Smooth muscle cell of trachea (primary cell): ENCODE data around the gene XPNPEP3. TPM values are rescaled to one million over a fixed set of nuclear protein-coding genes. Genes with fewer than 3 reads are reported as not detected.

Experiments used
- total RNA-seq: library from RNA; depleted of rRNA; stranded (reverse); fragments of >200 nt; gene quantifications from 2 replicates; pipeline ENCODE4 v1.2.1, GENCODE V29; 2014

Gene XPNPEP3
- 9.7 and 12.7 TPM in 2 replicates for total RNA-seq

DNA sequence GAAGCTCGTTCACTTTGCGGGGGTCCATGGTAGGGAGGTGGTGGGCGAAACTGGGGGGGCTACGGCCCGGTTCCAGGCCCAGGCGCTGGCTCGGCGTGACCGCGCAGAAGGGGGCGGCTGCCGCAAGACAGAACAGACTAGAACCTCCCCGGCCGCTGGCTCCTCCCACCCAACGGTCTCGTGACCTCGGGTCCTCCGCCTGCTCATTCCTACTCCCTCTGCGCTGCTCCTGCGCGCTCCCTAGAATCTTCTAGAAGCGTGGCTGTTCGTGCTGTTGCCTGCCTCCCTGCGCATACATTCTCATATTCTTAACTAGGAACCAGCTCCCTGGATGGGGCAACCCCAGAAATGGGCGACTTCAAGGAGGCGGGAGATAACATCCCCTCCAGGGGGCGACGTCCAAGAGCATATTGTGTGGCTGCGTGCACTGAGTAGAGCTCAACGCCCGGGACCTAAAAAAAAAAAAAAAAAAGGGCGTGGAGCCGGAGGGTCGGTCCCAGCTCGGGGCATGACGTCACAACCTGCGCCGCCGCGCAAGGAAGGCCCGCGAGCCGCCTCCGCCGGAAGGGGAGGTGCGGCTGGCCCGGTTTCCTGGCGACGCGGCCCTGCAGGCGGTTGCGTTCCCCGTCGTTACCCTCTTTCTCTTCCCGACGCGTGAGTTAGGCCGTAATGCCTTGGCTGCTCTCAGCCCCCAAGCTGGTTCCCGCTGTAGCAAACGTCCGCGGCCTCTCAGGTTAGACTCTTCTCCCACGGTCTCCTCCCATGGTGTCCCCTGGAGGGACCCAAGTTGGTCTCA lies at the start of gene XPNPEP3, which contains the start of gene ST13:
Gene XPNPEP3, plus strand, starts transcription at position 636 of the 796 bp plus-strand sequence. Its CDS starts 34 bp downstream, at position 670.
Gene ST13, minus strand, starts transcription at position 127 of the 796 bp plus-strand sequence. Its CDS starts 99 bp downstream, at position 28.

DNA sequence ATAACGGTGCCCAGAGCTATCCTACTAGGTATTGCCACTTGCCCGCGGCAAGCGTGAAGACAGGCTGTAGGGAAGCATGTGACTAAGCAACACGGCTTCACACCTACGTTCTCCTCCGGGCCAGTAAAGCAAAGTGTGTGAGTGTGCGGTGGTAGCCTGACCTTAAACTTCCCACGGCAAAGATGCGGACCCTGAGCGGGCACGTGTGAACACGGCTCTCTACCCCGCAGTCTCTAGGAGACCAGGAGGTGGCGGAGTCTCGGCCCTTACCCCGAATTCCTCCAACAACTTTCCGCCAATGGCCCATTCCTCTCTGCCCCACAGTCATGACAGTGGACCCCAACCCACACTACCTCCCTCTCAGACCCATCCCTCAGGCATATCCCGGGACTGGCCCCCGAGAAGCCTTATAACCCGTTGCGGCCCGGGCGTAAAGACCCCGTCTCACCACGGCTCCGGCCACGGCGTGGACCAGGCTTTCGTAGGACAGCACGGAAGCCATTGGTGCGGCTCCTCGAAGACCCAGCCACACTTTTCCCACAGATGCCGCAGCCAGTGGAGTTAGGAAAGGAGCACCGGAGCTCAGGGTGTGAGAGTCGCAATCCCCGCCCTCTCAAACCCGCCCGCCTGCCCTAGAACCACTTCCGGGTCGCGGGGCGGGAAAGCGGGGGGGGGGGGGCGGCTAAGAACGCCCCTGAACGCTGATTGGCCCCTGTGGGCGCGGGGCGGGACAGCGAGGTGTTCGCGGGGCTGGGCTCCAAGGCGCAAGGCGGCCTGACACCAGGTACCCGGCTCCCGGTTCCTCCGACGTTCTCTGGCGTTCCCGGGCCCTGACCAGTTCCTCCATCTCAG lies 38.0 kb upstream of the XPNPEP3 start, which contains the start of gene SLC25A17:
Gene SLC25A17, minus strand, starts transcription at position 600 of the 852 bp plus-strand sequence. Its CDS starts 98 bp downstream, at position 502.

DNA sequence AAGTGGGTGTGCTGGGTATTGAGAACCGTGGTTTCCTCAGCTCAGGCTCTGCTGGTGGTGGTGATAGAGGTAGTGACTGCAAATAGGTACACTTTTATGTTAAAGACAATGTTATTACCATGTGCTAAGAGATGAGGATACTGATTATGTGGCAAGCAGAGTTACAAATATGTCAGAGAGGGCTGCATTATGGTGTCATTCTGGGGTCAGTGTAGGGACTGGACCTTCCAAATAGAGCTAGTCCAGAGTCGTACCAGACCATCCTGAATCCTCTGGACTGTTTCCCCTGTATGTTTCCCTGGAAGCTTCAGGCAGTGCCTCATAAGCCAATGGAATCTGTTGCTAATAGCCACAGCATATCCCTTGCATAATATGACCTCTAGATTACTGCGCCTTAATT lies 5.1 kb downstream of the XPNPEP3 start, which contains the start of gene DNAJB7:
Gene DNAJB7, minus strand, starts transcription at position 101 of the 400 bp plus-strand sequence. CDS start 119 bp downstream, outside the sequence.

DNA sequence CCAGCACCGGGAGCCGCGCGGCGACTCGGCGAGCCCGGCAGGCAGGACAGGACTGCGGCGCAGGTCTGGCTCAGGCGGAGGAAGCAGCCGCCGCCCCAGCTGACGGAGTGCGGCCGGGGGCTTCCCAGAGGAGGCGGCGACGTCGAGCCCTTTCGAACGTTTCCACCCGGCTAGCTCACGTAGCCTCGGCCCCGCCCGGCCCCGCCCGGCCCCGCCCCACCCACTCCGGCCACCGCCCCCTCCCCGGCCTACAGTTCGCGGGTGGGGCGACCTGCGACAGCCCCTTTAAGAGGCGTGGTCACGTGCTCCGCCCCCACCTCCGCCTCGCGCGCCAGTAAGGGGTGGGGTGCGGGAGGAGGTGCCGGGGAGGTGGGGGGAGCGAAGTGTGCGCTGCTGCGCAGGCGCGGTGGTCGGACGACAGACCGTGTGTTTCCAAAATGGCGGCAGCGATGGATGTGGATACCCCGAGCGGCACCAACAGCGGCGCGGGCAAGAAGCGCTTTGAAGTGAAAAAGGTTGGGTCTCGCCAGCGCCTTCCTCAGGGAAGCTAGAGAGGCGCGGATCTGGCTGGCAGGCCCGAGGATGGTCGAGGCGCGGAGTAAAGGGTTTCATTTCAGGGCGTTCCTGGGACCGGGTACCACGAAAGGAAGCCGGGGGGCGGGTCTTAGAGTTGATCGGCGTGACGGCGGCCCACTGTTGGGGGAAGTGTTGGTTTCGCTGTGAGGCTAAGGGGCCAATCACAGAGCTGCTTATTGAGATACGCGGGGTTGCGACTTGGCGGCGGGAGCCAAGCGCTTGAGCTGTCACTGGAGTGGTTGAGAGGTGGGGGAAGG lies 94.2 kb downstream of the XPNPEP3 start, which contains the start of gene RBX1:
Gene RBX1, plus strand, starts transcription at position 417 of the 833 bp plus-strand sequence. Its CDS starts 21 bp downstream, at position 438.

Other genes starting within 250 kb of the XPNPEP3 start
- gene MRTFA, start 220.4 kb upstream of the XPNPEP3 start, total RNA-seq: 31.3 and 39.6 TPM in 2 replicates
- gene MCHR1, start 177.7 kb upstream of the XPNPEP3 start, total RNA-seq: 0.15 and 1.5 TPM in 2 replicates
- 15.1 and 19.2 TPM in 2 replicates for gene SLC25A17, start 37.8 kb upstream of the XPNPEP3 start, total RNA-seq
- 202 and 242 TPM in 2 replicates for gene ST13, start 509 bp upstream of the XPNPEP3 start, total RNA-seq
- gene DNAJB7, start 5.0 kb downstream of the XPNPEP3 start, total RNA-seq: not detected in 2 replicates
- gene RBX1, start 94.2 kb downstream of the XPNPEP3 start, total RNA-seq: 42.5 and 99.9 TPM in 2 replicates
- 33.1 and 59.1 TPM in 2 replicates for gene EP300, start 235.4 kb downstream of the XPNPEP3 start, total RNA-seq